ENCODE data around the gene ACTRT2. TPM values are rescaled to one million over a fixed set of nuclear protein-coding genes. Genes with fewer than 3 reads are reported as not detected.

Gene ACTRT2
- not detected for total RNA-seq

GRCh38 chr1:3021233-3021671 lies at the start of gene ACTRT2:
Gene ACTRT2 (plus strand): TSS chr1:3021467. CDS start chr1:3021687, 220 bp downstream.

GRCh38 chr1:3068564-3069431 lies 47.5 kb downstream of the ACTRT2 start, which contains the start of gene PRDM16:
Gene PRDM16 (plus strand): TSS chr1:3069203. CDS start chr1:3069260, 57 bp downstream.

Other genes starting within 250 kb of the ACTRT2 start
- gene TTC34, start 219.8 kb upstream of the ACTRT2 start, total RNA-seq = 1 to 10 TPM; 1.8 to 1.9 TPM
- gene PRDM16, start 47.7 kb downstream of the ACTRT2 start, total RNA-seq = 1 to 10 TPM; 6.0 to 6.9 TPM